Ascending aorta (tissue), 2 donors: ENCODE measurements around the gene IFI27L2. TPM values are rescaled to one million over a fixed set of nuclear protein-coding genes. Genes with fewer than 3 reads are reported as not detected.
A peak's percentile ranks its signal among the peaks of the same experiment; 100 is the strongest.

Experiments used
- DNase-seq, 2 donors: peaks; one replicate each; pipeline ENCODE4 v3.0.0-alpha.2; 2019; ENCODE audit warnings: low spot score in 2 of 2
- H3K27ac ChIP-seq, 2 donors: fragments of 200-600 bp; sonication (generic); one replicate each; pipeline ENCODE4 v1.5.1; 2016 to 2017; ENCODE audit warnings: mild to moderate bottlenecking in 1 of 2
- H3K27me3 ChIP-seq: fragments of 200-600 bp; sonication (generic); one replicate; pipeline ENCODE4 v1.5.1; 2017
- H3K36me3 ChIP-seq, 2 donors: fragments of 200-600 bp; sonication (generic); one replicate each; pipeline ENCODE4 v1.5.1; 2016
- H3K4me1 ChIP-seq, 2 donors: fragments of 200-600 bp; sonication (generic); one replicate each; pipeline ENCODE4 v1.5.1; 2016 to 2017; ENCODE audit warnings: mild to moderate bottlenecking in 1 of 2
- H3K4me3 ChIP-seq, 2 donors: fragments of 200-600 bp; sonication (generic); one replicate each; pipeline ENCODE4 v1.5.1; 2016 to 2017; ENCODE audit warnings: mild to moderate bottlenecking in 1 of 2
- H3K9me3 ChIP-seq, 2 donors: fragments of 200-600 bp; sonication (generic); one replicate each; pipeline ENCODE4 v1.5.1; 2016
- intact Hi-C: fragments of 100-400 bp; cut with DNase I; formaldehyde crosslinking; loops from one replicate; pipeline ENCODE4 v1.15.1; 2023
- total RNA-seq: library from RNA; depleted of rRNA; stranded (reverse); fragments of >200 nt; gene quantifications from one replicate; pipeline ENCODE4 v1.1.0, GENCODE V29; 2016
- TF ChIP-seq, protein P1 (sequence below), 3 experiments: fragments of 200-600 bp in 2 of 3; fragments of 450-650 bp in 1 of 3; sonication (generic) in 2 of 3; IDR thresholded peaks; one replicate each; pipeline ENCODE4 v1.5.1; 2016 to 2019; ENCODE audit warnings: antibody characterized with exemption in 3 of 3, mild to moderate bottlenecking in 1 of 3, moderate library complexity in 1 of 3

The IFI27L2 gene
- total RNA-seq, 1 donor from 2014 or later: 36.0 TPM

DNA sequence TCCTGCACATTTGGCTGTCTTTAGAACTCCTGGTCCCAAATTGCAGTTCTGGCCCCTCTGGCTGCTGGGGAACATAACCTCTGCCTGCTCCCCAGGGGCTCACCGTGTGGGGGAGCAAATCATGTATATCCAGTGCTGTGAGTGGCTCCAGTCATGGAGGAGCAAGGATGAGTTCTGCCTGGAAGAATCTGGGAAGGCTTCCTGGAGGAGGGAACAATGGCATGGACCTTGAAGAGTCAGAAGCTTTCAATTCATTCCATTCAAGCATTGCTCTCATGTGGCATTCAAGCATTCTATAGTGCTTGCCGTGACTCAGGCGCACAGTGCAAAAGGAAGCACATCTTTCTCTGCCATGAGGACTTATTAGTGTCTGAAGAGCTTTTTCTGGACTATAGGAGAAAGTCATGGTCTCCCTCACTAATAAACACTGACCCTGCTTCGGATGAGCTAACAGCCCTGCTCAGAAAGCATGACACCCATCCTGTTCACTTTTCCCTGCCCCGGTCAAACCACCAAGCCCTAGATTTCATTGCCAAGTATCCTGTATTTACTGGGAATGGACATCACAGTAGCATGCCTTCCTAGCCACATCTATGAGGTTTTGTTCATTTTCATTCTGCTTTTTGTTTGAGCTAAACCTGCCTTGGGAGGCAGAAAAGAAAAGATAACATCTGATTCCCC is 15.4 kb downstream of the IFI27L2 start:
- H3K4me1 ChIP-seq: no peaks in the 10 kb centered on the region
- H3K27me3 ChIP-seq: no peaks in the 10 kb centered on the region
- H3K36me3 ChIP-seq: no peaks in the 10 kb centered on the region
- peak overlapping the region; percentile 18 to 27 for H3K27ac ChIP-seq
- TF ChIP-seq, protein P1, sequence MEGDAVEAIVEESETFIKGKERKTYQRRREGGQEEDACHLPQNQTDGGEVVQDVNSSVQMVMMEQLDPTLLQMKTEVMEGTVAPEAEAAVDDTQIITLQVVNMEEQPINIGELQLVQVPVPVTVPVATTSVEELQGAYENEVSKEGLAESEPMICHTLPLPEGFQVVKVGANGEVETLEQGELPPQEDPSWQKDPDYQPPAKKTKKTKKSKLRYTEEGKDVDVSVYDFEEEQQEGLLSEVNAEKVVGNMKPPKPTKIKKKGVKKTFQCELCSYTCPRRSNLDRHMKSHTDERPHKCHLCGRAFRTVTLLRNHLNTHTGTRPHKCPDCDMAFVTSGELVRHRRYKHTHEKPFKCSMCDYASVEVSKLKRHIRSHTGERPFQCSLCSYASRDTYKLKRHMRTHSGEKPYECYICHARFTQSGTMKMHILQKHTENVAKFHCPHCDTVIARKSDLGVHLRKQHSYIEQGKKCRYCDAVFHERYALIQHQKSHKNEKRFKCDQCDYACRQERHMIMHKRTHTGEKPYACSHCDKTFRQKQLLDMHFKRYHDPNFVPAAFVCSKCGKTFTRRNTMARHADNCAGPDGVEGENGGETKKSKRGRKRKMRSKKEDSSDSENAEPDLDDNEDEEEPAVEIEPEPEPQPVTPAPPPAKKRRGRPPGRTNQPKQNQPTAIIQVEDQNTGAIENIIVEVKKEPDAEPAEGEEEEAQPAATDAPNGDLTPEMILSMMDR (IDR thresholded peaks at IDR 0.05): no peak
- H3K4me3 ChIP-seq: no peak overlapping the region
- intact Hi-C loops: no loop called here
- DNase-seq: peak in 1 of 2 donors; percentile 24
- H3K9me3 ChIP-seq: no peaks in the 10 kb centered on the region

DNA sequence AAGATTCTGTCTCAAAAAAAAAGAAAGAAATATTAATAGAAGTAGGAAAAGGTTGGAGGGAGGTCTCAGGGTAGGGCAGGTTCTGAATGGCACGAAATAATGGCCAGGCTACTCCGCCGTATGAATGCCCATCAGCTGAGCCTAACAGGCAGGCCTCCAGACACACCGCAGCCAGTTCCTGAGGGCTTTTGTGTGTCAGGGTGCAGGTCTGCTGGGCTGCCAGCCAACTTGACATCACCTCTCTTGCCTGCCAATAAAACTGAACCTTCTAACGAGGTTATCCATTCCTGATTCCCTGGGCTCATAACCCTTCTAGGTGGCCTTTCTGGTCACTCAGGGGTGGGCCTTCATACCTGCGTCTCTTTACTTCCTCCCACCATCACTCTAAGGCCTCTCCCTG is 15.9 kb downstream of the IFI27L2 start:
- H3K27ac ChIP-seq: peak overlapping the region in 1 of 2 donors; percentile 25
- intact Hi-C loops: no loop called here
- H3K4me1 ChIP-seq: no peaks in the 10 kb centered on the region
- DNase-seq: peak in 1 of 2 donors; percentile 63
- TF ChIP-seq, protein P1 (IDR thresholded peaks at IDR 0.05): no peak
- no peaks in the 10 kb centered on the region for H3K27me3 ChIP-seq
- no peaks in the 10 kb centered on the region for H3K36me3 ChIP-seq
- H3K9me3 ChIP-seq: no peaks in the 10 kb centered on the region
- no peak overlapping the region for H3K4me3 ChIP-seq

DNA sequence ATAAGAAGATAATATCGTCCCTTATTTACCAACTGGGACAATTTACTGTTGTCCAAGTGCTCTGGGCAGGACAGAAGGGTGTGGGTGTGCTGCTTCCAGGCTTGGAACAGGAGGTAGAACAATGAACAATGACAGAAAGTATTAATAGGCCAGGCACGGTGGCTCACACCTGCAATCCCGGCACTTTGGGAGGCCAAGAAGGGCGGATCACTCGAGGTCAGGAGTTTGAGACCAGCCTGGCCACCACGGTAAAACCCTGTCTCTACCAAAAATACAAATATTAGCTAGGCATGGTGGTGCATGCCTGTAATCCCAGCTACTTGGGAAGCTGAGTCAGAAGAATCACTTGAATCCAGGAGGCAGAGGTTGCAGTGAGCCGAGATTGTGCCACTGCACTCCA is 16.3 kb downstream of the IFI27L2 start:
- H3K4me1 ChIP-seq: no peaks in the 10 kb centered on the region
- H3K36me3 ChIP-seq: no peaks in the 10 kb centered on the region
- H3K27ac ChIP-seq: peak overlapping the region in 1 of 2 donors; percentile 25
- H3K9me3 ChIP-seq: no peaks in the 10 kb centered on the region
- no peaks in the 10 kb centered on the region for H3K27me3 ChIP-seq
- TF ChIP-seq, protein P1 (IDR thresholded peaks at IDR 0.05): no peak
- peak in 1 of 2 donors; percentile 37 for DNase-seq
- intact Hi-C loops: no loop called here
- H3K4me3 ChIP-seq: no peak overlapping the region

DNA sequence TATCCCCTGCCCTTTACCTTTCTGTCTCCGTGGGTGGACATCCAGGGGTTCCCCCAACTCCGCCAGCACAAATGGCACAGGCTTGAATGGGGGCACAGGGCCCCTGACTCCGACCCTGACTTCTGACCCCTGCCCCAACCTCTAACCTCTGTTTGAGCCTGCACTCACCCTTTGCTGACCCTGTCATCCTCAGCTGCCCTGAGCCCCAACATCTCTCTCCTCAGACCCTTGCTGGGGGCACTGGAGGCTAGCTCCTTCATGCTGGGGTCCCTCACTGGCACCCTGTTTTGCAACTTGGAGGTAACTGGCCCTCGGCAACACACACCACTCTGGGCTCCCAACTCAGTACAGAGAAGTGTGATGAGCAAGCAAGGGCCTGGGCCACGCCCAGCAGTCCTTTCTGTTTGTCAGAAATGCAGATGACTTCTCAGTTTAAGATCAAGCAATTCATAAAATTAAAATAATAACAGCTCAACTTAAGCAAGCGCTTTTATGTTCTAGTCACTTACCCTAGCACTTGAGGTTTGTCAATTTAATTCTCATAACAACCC is 16.8 kb downstream of the IFI27L2 start:
- DNase-seq: peak in 1 of 2 donors; percentile 39
- Histone ChIP-seq H3K27me3 (no peaks in the 10 kb centered on the region), H3K27ac (no peak overlapping the region), H3K4me1 (no peaks in the 10 kb centered on the region), H3K4me3 (no peak overlapping the region), H3K9me3 (no peaks in the 10 kb centered on the region), H3K36me3 (no peaks in the 10 kb centered on the region)
- intact Hi-C loops: no loop called here
- TF ChIP-seq, protein P1 (IDR thresholded peaks at IDR 0.05): no peak

- H3K27me3 ChIP-seq: no peaks in the 10 kb centered on the region
- TF ChIP-seq, protein P1 (IDR thresholded peaks at IDR 0.05): no peak
- intact Hi-C loops: no loop called here
- no peaks in the 10 kb centered on the region for H3K36me3 ChIP-seq
- peak in 1 of 2 donors; percentile 60 for DNase-seq
- no peaks in the 10 kb centered on the region for H3K4me1 ChIP-seq
- peak overlapping the region; percentile 44 to 48 for H3K4me3 ChIP-seq
- peak overlapping the region; percentile 58 to 76 for H3K27ac ChIP-seq
- H3K9me3 ChIP-seq: no peaks in the 10 kb centered on the region
Measured at GRCh38 chr14:94111276-94112095, 17.9 kb downstream of the IFI27L2 start.
